ENCODE measurements around the gene HOXC13.

HOXC13 gene

DNA sequence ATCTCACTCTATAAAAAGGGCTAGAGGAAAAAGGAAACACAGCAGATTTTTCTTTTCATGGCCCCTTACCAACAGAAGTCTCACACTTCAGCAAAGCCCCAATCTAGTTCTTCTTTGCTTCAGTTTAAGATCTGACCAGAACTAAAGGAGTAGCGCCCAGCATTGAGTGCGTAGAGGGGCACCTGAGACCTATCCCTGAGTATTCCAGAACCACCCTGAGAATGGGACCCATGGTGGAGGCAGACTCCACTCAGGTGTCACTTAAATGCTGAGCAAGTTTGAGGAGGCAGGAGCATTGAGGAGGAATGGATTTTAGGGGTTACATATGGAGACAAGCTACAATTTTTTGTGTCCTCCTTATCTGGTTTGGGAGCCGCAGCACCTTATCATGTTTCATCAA lies 32.5 kb downstream of the HOXC13 start:
- no peak for DNase-seq (ENCODE audit: low read depth)

DNA sequence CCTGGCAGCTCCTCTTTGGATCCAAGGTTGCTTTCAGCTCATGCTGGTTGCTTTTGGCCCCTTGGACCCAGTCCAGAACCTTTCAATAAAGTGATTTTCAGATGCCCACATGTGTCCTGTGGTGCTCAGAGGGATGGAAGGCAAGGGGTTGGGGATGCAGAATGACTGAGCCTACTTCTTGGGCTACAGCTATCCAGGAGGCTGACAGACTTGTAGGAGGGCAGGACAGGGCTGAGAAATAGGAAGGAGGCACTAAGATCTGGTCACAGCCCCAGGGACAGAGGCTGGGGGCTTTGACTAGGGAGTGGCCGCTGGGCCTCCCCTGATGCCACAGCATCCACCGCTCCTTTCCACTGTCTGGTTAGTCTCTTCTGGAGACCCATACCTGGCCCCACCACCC lies 33.1 kb downstream of the HOXC13 start:
- no peak for DNase-seq (ENCODE audit: low read depth)

DNA sequence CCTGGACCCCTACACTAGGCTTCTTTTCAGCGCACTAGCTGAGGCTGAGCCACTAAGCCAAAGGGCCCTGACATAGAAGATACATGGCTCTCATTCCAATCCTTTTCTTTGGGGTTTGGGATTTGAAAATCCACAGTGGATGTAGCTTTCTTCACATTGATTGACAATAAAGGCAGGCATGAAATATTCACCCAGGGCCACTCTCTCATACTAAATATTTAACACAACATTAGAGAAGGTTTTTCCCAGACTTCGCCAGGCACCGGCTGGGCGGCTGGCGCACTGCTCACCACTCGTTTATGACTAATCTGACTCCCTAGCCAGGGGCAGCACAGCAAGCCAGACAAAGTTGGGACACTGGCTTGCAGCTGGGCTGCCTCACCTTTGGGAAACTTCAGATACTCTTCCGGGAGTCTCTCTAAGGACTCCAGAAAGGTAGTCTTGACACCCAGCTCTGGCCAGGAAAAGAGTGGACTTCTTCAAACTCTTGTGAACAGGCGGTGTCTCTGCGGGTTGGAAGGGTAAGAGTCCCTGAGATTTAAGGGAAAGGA lies 33.6 kb downstream of the HOXC13 start:
- no peak for DNase-seq (ENCODE audit: low read depth)

DNA sequence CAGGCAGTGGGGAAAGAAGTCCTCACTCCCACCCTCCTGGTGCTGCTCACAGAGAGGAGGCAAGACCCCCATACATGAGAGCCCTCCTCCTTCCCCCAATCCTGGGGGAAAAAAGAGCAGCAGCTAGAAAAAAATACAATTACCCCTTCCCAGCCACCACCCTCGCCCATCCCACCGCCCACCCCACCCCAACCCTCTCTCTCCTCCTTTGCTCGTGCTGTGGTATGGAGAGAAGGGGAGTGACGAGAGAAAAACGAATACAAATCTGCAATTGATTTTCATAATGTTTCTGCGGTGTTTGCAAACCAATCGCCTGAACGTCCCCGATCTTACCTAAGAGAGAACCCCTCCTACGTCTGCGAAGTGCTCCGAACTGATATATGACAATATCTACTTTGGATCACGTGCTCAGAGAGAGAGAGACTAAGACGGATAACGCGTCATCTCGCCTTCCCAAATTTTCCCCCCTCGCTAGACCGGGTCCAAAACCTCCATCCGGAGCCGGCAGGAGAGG lies 34.1 kb downstream of the HOXC13 start, which contains the start of gene HOXC11:
Gene HOXC11, plus strand, starts transcription at position 405 of the 514 bp plus-strand sequence. CDS start 116 bp downstream, outside the sequence.
- no peak for DNase-seq (ENCODE audit: low read depth)

DNA sequence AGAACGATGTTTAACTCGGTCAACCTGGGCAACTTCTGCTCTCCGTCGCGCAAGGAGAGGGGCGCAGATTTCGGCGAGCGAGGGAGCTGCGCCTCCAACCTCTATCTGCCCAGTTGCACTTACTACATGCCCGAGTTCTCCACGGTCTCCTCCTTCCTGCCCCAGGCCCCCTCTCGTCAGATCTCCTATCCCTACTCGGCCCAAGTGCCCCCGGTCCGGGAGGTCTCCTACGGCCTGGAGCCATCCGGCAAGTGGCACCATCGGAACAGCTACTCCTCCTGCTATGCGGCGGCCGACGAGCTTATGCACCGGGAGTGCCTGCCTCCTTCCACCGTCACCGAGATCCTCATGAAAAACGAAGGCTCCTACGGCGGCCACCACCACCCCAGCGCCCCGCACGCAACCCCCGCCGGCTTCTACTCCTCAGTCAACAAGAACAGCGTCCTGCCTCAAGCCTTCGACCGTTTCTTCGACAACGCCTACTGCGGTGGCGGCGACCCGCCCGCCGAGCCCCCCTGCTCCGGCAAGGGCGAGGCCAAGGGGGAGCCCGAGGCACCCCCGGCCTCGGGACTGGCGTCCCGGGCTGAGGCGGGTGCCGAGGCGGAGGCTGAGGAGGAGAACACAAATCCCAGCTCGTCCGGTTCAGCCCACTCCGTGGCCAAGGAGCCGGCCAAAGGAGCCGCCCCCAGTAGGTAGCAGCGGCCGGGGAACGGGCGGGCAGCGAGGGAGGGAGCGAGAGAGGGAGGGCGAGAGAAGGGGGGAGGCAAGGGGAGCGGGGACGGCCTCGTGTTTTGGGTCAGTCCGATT lies 34.8 kb downstream of the HOXC13 start:
- no peak for DNase-seq (ENCODE audit: low read depth)

DNA sequence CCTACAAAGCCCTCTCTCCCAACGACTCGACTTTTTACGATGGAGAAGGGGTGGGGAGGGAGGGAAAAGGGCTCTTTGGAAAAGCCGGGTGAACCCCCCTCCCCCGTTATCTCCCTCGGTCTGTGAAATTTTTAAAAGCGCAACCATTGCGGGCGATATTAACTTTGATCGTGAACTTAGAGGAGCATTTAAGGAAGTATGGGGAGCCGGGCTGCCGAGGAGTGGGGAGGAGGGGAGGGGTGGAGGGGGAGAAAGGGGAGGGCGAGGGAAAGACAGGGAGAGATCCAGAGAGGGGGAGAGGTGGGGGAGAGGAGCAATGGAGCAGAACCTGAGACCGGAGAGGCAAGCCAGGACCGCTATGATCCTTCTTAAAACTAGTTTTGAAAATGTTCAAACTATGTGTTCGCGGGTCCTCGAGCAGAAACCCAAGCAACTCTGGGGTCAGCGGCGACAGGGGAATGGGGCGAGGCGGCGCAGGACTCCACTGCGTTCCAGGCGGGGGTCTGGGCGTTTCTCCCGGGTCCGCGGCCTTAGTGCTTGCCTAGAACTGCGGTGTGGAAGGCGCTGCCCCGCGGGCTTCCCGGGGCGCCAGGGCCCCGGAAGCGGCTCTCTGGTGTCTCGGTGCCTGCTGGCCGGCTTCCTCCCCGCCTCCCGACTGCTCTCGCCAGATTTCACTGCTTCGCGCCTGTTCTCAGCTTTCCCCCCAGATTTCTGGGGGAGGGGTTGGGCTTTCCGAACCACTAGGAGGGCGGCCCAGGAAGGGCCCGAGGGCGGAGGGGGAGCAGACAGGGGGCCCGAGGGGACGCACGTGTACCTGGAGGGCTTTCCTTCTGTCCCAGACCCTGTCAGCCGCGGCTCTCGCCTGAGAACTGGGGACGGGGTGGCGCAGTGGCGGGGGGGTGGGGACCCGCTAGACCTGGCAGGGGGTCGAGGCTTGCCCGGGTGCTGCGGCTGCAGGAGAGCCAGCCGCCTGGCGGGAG lies 35.7 kb downstream of the HOXC13 start, which contains the start of gene HOTAIR:
Gene HOTAIR, minus strand, starts transcription at position 871 of the 980 bp plus-strand sequence.
- DNase-seq (ENCODE audit: low read depth) = no peak

DNA sequence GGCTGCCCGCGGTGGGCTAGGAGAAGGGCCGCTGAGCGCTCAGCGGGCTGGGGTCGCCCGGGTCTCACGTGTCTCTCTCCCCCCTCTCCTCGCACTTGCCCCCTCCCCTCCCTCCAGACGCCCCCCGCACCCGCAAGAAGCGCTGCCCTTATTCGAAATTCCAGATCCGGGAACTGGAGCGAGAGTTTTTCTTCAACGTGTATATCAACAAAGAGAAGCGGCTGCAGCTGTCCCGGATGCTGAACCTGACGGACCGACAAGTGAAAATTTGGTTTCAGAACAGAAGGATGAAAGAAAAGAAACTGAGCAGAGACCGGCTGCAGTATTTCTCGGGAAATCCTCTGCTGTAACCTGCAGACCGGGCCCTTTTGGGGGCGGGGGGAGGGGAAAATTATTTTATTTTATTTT lies 36.4 kb downstream of the HOXC13 start:
- DNase-seq (ENCODE audit: low read depth) = no peak

DNA sequence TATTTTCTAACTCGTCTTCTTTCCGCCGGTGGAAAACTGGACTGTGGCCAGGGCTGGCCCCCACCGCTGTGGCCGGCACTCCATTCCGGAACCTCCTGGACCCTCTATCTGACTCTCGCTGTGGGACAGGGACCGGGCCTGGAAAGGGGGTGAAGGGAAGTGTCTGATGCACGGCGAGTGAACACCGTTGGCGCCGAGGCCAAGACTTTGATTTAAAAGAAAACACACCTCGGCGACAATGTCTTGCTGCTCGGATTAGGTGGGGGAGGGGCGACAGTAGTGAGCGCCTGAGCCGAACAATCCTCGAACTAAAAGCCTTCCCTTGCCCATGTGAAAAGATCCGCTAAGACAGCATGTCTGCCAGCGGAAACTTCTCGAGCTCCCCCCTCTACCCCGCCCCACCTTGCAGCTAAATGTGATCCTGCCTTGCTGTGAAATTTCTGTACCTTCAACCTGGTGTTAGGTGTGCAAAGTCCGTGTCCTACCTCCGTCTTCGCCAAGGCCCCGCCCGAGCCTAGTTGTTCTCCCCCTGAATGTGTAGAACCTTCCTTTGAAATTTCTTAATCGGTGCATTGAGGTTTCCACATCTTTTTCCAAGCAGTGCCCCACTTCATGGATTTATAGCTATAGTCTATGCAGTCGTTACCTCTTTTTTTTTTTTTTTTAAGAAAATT lies 37.0 kb downstream of the HOXC13 start:
- DNase-seq (ENCODE audit: low read depth) = no peak

DNA sequence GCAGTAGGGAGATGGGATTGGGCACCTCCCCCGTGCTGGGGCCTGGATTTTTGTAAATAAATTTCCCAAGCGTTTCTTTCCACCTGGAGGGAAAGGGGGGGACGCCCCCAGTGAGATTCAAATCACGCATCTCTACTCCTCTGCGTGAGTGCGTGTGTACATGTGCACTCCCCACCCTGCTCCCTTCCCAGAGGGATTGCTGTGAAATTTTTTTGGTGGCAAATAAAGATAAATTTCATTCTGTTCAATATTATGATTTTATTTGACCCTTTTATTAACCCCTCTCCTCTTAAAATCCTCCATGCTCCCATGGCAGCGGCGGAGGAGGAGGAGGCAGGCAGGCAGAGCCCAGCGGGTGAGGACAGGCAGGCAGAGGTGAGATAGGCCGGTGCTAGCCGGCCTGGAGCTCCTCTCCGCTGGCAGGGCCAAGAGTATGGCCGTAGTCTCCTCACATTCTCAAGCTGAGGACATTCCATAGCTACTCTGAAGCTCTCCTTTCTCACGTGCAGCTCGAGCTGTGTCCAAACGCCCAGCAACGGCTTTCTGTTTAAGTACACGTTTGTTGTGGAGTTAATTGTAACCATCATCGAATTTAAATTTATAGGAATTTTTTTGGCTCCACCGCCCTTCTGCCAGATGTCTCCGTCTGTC lies 37.7 kb downstream of the HOXC13 start:
- DNase-seq (ENCODE audit: low read depth) = no peak

DNA sequence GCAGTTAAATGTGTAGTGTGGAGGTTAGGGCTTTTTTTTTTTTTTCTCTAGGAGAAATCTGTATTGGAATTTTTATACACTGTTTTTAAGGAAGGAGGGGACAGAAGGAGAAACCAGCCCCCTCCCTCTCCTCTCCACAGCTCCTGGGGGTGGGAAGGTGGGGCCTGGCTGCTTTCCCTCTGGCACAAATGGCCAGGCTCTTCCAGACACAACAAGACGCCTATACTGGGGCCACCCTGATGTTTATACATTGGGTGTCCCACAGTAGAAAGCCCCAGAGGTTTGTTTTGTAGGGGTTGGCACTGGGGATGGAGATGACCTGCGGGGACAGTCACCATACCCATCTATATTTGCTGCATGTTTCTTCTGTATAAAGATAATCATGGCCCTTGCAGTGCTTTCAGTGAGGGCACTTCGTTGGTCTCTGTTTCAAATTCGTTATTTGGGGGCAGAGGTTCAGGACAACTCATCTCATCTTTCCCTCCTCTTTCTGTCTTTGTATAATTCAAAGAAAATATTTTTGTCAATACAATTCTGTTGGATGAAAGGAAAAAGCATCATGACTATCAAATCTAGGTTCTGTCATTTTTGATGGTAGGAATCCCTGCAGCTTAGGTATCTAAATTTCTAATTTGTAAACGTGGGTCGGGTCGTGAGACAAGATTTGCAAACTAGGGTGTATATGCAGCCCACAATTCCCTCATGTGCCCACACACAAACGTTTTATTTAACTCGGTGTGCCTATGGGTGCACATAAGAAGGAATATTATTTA lies 38.4 kb downstream of the HOXC13 start:
- no peak for DNase-seq (ENCODE audit: low read depth)

DNA sequence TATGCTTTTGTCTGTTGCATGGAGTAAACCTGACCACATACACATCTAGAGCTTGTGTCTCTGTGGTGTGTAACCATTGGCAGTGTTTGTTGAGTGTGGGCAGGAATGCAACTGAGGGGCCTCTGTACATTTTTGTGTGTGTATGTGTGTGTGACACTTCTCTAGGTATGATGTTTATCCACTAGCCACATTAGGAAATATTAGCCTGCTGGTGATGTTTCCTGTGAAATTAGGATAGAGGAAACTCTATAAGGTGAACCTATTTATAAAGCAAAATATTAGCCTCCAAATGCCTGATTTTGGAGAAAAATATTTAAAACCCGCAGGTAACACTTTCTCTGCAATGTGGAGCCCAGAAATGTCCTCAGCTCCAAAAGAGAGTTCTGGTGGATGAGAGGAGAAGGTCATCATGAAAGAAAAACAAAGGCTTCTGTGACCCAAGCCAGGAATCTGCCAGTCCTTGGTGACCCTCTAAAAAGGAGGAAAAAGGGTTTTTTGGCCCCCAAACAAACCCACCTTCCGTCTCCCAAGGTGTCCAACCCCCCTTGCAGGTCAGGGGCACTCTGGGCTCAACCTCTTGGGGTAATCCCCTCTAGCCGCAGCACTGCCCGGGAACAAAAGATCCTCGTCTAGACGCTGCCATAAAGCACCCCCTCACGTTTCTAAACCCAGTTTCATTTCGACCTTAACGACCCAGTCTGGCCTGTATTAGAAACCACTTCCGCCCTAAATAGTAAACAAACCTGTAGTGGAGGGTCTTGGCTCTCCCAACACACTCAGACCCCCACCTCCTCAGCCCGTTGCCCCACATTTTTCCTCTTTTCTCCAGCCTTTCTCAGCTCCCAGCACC lies 39.2 kb downstream of the HOXC13 start:
- no peak for DNase-seq (ENCODE audit: low read depth)

DNA sequence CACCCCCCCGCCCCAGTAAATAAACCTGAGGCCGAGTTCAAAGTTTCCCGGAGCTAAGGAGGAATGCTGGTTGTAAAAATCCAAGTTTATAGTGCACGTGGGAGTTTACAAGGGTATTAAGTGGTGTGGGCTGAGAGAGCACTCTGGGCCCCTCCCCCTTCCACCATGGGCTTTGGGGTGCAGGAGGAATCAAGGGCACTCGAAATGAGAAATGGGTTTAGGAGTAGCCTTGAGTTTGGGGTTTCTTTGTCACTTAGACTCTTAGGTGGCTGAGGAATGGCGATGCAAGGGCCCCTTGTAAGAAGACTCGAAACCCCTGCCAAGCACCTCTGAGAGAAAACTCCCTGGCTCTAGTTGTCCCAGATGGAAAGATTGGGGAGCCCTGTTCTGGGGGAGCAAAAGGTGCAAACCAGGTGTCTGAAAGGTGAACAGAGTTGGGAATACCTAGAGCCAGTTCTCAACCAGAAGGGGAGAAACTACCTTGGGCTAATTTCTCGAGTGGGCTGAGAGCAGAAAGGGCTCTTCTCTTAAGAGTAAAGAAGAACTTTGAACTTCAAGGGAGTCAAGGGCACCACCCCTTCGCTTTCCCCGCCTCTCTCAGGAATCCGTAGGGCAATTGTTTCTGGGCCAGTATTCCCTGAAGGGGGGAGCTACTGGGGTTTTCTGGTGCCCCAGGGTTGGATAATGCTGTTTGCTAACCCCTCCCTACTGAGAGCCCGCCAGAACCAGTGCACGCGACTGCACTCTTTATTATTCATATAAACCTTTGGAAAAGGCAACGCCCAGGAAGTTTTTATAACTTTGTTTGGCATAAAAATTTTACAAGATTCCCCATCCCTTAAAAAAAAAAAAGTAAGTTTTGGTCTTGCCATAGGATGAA lies 40.1 kb downstream of the HOXC13 start:
- no peak for DNase-seq (ENCODE audit: low read depth)

DNA sequence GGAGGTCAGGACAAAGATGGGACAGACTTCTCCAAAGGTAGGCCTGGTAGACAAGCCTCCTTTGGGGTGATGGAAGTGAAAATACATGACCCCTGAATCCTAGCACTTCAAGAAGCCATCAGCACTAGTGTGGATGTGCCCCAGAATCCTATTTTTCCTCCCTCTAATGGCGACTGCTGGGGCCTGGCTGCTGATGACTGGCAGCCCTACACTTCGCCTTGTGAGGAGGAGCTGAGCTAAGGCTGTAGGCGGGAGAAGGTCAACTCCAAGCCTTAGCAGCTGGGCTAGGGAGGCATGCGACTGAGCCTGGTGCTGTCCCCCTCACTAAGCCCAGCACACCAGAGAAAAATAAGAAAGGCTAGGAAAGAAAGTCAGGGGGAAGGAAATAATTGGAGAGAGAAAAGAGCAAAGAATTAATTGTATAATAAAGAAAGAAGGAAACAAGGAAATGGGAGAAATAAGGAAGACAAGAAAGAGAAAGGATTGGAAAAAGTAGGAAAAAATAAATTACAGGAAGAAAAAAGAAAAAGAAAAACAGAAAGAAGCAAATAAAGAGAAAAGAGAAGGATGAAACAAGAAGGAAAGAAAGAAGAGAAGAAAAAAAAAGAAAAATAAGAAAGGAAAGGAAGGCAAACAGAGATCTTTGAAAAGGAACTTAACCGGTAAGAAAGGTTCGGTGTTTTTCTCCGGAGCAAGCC lies 41.6 kb downstream of the HOXC13 start:
- no peak for DNase-seq (ENCODE audit: low read depth)

DNA sequence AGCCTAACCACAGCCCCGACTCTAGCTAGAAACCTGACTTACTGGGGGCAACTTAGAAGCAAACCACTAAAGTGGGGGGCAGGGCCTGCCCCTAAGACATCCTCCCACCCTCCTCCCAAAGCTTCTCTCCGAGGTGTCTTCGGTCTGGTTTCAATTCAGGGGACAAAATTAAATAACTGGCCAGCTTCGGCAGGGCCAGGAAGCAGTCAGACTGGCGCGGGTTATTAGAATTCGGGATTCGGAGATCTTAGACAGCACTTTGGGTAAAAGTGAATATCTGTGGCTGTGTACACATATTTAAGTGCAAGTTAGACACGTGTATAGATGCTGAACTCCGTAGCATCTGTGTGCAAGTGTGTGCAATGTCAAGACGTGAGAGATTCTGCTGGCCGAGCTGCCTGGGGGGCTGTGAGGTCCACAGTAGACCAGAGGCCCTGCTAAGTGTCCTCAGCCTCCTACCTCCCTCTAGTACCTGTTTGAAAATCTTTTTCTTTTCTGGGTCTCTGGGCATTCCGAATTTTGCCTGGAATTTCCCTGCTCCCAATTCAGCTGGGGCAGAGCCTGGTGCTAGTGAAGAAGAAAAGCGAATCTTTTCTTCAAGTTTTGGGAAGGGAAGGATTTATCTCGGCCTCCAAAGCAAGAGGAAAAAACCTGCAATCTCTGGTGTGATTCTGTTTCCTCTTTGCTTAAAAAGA lies 42.3 kb downstream of the HOXC13 start:
- DNase-seq (ENCODE audit: low read depth) = no peak

DNA sequence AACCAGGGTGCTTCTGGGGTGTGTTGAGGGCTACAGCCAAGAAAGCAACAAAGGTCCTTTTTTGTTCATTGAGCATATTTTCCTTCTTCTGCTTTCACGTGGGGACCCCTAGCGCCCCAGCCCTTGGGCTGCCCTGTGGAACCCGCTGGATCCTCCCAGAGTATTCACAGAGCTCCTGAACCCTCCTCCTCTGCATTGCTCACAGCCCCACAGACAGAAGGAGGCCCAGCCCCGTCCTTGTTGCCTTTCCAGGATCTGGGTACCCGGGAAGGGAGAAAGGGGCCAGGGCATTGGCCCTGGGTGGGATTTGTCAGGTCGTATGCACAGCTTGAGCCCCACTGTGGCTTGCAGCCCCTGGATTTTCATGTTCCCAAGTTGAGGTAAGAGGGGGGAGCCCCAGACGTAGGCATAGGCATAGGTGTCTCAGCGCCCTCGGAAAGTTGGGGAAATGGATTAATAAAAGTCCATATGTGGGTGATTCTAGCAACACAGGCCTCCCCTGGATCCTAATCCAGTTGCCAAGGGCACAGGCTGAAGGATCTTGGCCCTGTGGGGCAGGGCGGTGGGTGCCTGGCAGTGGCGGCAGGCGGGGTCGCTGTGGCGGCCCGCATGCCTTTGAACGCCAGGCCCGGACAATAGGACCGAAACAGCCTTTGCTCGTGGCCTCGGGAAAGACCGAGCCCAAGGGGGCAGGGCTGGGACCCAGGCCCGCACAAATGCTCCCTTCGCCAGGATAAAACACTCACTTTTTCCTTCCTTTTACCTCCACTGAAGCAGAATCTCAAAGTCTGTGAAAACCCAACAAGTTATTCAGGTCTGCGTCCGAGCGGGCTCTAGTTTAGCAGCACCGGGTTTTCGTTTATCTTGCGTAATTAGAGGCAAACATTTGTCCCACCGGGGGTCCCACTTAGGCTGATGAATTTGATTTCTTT lies 43.3 kb downstream of the HOXC13 start:
- no peak for DNase-seq (ENCODE audit: low read depth)

Data from iris pigment epithelial cell (primary cell).